ENCODE results near the gene C5orf58. TPM values are rescaled to one million over a fixed set of nuclear protein-coding genes. Genes with fewer than 3 reads are reported as not detected.

Gene C5orf58
- total RNA-seq, 2 donors from 2014 or later: not detected

GRCh38 chr5:170266570-170267381 is 34.0 kb downstream of the C5orf58 start:
- no peak for DNase-seq (ENCODE audit: low spot score in 2 of 2)
- peak; percentile 43 to 55 for ATAC-seq
- Mint-ChIP-seq H3K27ac (peak overlapping the region; percentile 86), H3K36me3 (peaks cover 49 to 82% of the 10 kb centered on the region in 2 donors), H3K9me3 (no peaks in the 10 kb centered on the region)

- DNase-seq (ENCODE audit: low spot score in 2 of 2) (peak; percentile 67 to 82), ATAC-seq (peak; percentile 27 to 51)
- peak overlapping the region; percentile 86 for H3K27ac Mint-ChIP-seq
- H3K36me3 Mint-ChIP-seq: peaks cover 41 to 82% of the 10 kb centered on the region in 2 donors
- no peaks in the 10 kb centered on the region for H3K9me3 Mint-ChIP-seq
These were observed 34.8 kb downstream of the C5orf58 start for GRCh38 chr5:170267431-170268152.

- DNase-seq (ENCODE audit: low spot score in 2 of 2) (no peak), ATAC-seq (no peak)
- no peaks in the 10 kb centered on the region for H3K9me3 Mint-ChIP-seq
- H3K27ac Mint-ChIP-seq: peak overlapping the region; percentile 86
- peaks cover 37 to 82% of the 10 kb centered on the region in 2 donors for H3K36me3 Mint-ChIP-seq
These were observed 35.4 kb downstream of the C5orf58 start for GRCh38 chr5:170268153-170268689.

GRCh38 chr5:170268884-170269283 is 36.1 kb downstream of the C5orf58 start:
- Mint-ChIP-seq H3K36me3 (peaks cover 34 to 80% of the 10 kb centered on the region in 2 donors), H3K9me3 (no peaks in the 10 kb centered on the region), H3K27ac (peak overlapping the region; percentile 86 to 90)
- DNase-seq (ENCODE audit: low spot score in 2 of 2) (no peak), ATAC-seq (no peak)

- H3K36me3 Mint-ChIP-seq: peaks cover 33 to 79% of the 10 kb centered on the region in 2 donors
- DNase-seq (ENCODE audit: low spot score in 2 of 2): peak; percentile 50 to 63
- H3K9me3 Mint-ChIP-seq: no peaks in the 10 kb centered on the region
- ATAC-seq: peak; percentile 80 to 82
- H3K27ac Mint-ChIP-seq: peak overlapping the region; percentile 86 to 90
These were observed 36.8 kb downstream of the C5orf58 start for GRCh38 chr5:170269579-170269978.

GRCh38 chr5:170270293-170271069 is 37.7 kb downstream of the C5orf58 start:
- DNase-seq (ENCODE audit: low spot score in 2 of 2): no peak
- no peak for ATAC-seq
- H3K9me3 Mint-ChIP-seq: no peaks in the 10 kb centered on the region
- peak overlapping the region; percentile 12 to 71 for H3K27ac Mint-ChIP-seq
- peaks cover 33 to 84% of the 10 kb centered on the region in 2 donors for H3K36me3 Mint-ChIP-seq

GRCh38 chr5:170273968-170274710 is 41.4 kb downstream of the C5orf58 start:
- H3K36me3 Mint-ChIP-seq: peaks cover 25 to 80% of the 10 kb centered on the region in 2 donors
- DNase-seq (ENCODE audit: low spot score in 2 of 2): no peak
- H3K27ac Mint-ChIP-seq: peak overlapping the region; percentile 92 to 93
- H3K9me3 Mint-ChIP-seq: no peaks in the 10 kb centered on the region
- no peak for ATAC-seq

GRCh38 chr5:170275376-170275994 is 42.7 kb downstream of the C5orf58 start:
- peak overlapping the region; percentile 92 to 93 for H3K27ac Mint-ChIP-seq
- DNase-seq (ENCODE audit: low spot score in 2 of 2) (no peak), ATAC-seq (peak in 1 of 2 donors; percentile 51)
- no peaks in the 10 kb centered on the region for H3K9me3 Mint-ChIP-seq
- peaks cover 20 to 69% of the 10 kb centered on the region in 2 donors for H3K36me3 Mint-ChIP-seq

- H3K9me3 Mint-ChIP-seq: no peaks in the 10 kb centered on the region
- no peak for DNase-seq (ENCODE audit: low spot score in 2 of 2)
- H3K36me3 Mint-ChIP-seq: peaks cover 13 to 62% of the 10 kb centered on the region in 2 donors
- H3K27ac Mint-ChIP-seq: peak overlapping the region; percentile 92 to 93
- ATAC-seq: no peak
These were observed 43.4 kb downstream of the C5orf58 start for GRCh38 chr5:170276140-170276539.

- DNase-seq (ENCODE audit: low spot score in 2 of 2): no peak
- ATAC-seq: no peak
- peaks cover 13 to 61% of the 10 kb centered on the region in 2 donors for H3K36me3 Mint-ChIP-seq
- no peaks in the 10 kb centered on the region for H3K9me3 Mint-ChIP-seq
- peak overlapping the region; percentile 91 to 92 for H3K27ac Mint-ChIP-seq
These were observed 45.1 kb downstream of the C5orf58 start for GRCh38 chr5:170277867-170278281.

GRCh38 chr5:170278611-170279458 is 46.0 kb downstream of the C5orf58 start:
- peak; percentile 82 to 91 for DNase-seq (ENCODE audit: low spot score in 2 of 2)
- ATAC-seq: peak; percentile 75 to 87
- Mint-ChIP-seq H3K9me3 (no peaks in the 10 kb centered on the region), H3K36me3 (peaks cover 18 to 62% of the 10 kb centered on the region in 2 donors), H3K27ac (peak overlapping the region; percentile 92 to 97)

GRCh38 chr5:170279459-170279817 is 46.7 kb downstream of the C5orf58 start:
- H3K27ac Mint-ChIP-seq: peak overlapping the region; percentile 84 to 92
- no peak for DNase-seq (ENCODE audit: low spot score in 2 of 2)
- H3K36me3 Mint-ChIP-seq: peaks cover 14 to 63% of the 10 kb centered on the region in 2 donors
- no peaks in the 10 kb centered on the region for H3K9me3 Mint-ChIP-seq
- ATAC-seq: peak in 1 of 2 donors; percentile 4

GRCh38 chr5:170280011-170280493 is 47.3 kb downstream of the C5orf58 start:
- ATAC-seq (no peak), DNase-seq (ENCODE audit: low spot score in 2 of 2) (no peak)
- H3K36me3 Mint-ChIP-seq: peaks cover 18 to 65% of the 10 kb centered on the region in 2 donors
- H3K9me3 Mint-ChIP-seq: no peaks in the 10 kb centered on the region
- H3K27ac Mint-ChIP-seq: peak overlapping the region; percentile 84 to 92

- Mint-ChIP-seq H3K27ac (peak overlapping the region; percentile 37 to 68), H3K9me3 (no peaks in the 10 kb centered on the region), H3K36me3 (peaks cover 30 to 70% of the 10 kb centered on the region in 2 donors)
- ATAC-seq (no peak), DNase-seq (ENCODE audit: low spot score in 2 of 2) (no peak)
These were observed 50.5 kb downstream of the C5orf58 start for GRCh38 chr5:170283296-170283695.

Data from activated naive CD4-positive, alpha-beta T cell treated with anti-CD3 and anti-CD28 coated beads, Interleukin-2, amount 50 U/mL, for 72 hours (primary cell).